GM23338 (cell line): ENCODE data around the gene SLC24A1. TPM values are rescaled to one million over a fixed set of nuclear protein-coding genes. Genes with fewer than 3 reads are reported as not detected.

Source experiments
- ATAC-seq: fragments of 200-7000 bp; cut with Tn5 transposase; 3 replicates; pipeline ENCODE4 v1.9.1; 2020
- DNase-seq: peaks from one replicate; pipeline ENCODE4 v3.0.0-alpha.2; 2015; ENCODE audit warnings: low spot score
- H2AFZ ChIP-seq: fragments of 200-600 bp; sonication (generic); 2 replicates; pipeline ENCODE4 v1.8.0; 2016; ENCODE audit warnings: antibody characterized with exemption, mild to moderate bottlenecking, moderate library complexity
- H3F3A ChIP-seq: fragments of 200-600 bp; sonication (generic); replicated peaks from 2 replicates; pipeline ENCODE4 v1.8.0; 2017; ENCODE audit warnings: antibody characterized with exemption, mixed run types, low read depth
- H3K27ac ChIP-seq: fragments of 200-600 bp; sonication (generic); 2 replicates; pipeline ENCODE4 v1.6.1; 2016; ENCODE audit warnings: low read depth
- H3K27me3 ChIP-seq: fragments of 200-600 bp; sonication (generic); 2 replicates; pipeline ENCODE4 v1.8.0; 2016; ENCODE audit warnings: mild to moderate bottlenecking, mixed run types, moderate library complexity; ENCODE audit not compliant: insufficient read depth
- H3K36me3 ChIP-seq: fragments of 200-600 bp; sonication (generic); 2 replicates; pipeline ENCODE4 v1.8.0; 2016; ENCODE audit warnings: mild to moderate bottlenecking; ENCODE audit not compliant: insufficient read depth
- H3K4me1 ChIP-seq: fragments of 200-600 bp; sonication (generic); 2 replicates; pipeline ENCODE4 v1.8.0; 2016; ENCODE audit warnings: mild to moderate bottlenecking, moderate library complexity; ENCODE audit not compliant: insufficient read depth
- H3K4me2 ChIP-seq: fragments of 200-600 bp; sonication (generic); 2 replicates; pipeline ENCODE4 v1.7.1; 2017; ENCODE audit warnings: mixed run types
- H3K4me3 ChIP-seq: fragments of 200-600 bp; sonication (generic); 2 replicates; pipeline ENCODE4 v1.6.1; 2016; ENCODE audit warnings: mixed run types
- H3K79me2 ChIP-seq: fragments of 200-600 bp; sonication (generic); replicated peaks from 2 replicates; pipeline ENCODE4 v1.8.0; 2017; ENCODE audit warnings: mild to moderate bottlenecking; ENCODE audit not compliant: insufficient read depth
- H3K9me2 ChIP-seq: fragments of 200-600 bp; sonication (generic); 2 replicates; pipeline ENCODE4 v1.8.0; 2017; ENCODE audit not compliant: insufficient read depth
- H4K20me1 ChIP-seq: fragments of 200-600 bp; sonication (generic); replicated peaks from 2 replicates; pipeline ENCODE4 v1.8.0; 2017; ENCODE audit warnings: mild to moderate bottlenecking; ENCODE audit not compliant: insufficient read depth
- H3K27ac Mint-ChIP-seq: 2 replicates; pipeline ENCODE4 v1.8.0; 2020; ENCODE audit warnings: inconsistent platforms, mild to moderate bottlenecking, moderate library complexity, mixed read lengths
- H3K27me3 Mint-ChIP-seq: 3 replicates; pipeline ENCODE4 v1.8.0; 2022; ENCODE audit warnings: low read depth, mild to moderate bottlenecking, moderate library complexity, mixed read lengths, inconsistent platforms; ENCODE audit not compliant: insufficient read depth, poor library complexity
- H3K36me3 Mint-ChIP-seq: 3 replicates; pipeline ENCODE4 v1.8.0; 2021; ENCODE audit warnings: low read depth, mild to moderate bottlenecking, inconsistent platforms, moderate library complexity, mixed read lengths
- H3K4me1 Mint-ChIP-seq: 3 replicates; pipeline ENCODE4 v1.8.0; 2020; ENCODE audit warnings: mild to moderate bottlenecking, inconsistent platforms, mixed read lengths
- H3K4me3 Mint-ChIP-seq: 3 replicates; pipeline ENCODE4 v1.8.0; 2021; ENCODE audit warnings: moderate library complexity, mild to moderate bottlenecking, inconsistent platforms, mixed read lengths
- H3K9me3 Mint-ChIP-seq: 3 replicates; pipeline ENCODE4 v1.8.0; 2020; ENCODE audit warnings: moderate library complexity, mild to moderate bottlenecking, inconsistent platforms, mixed read lengths
- CREB1 ChIP-seq: fragments of 250-450 bp; sonication (Bioruptor Pico); IDR thresholded peaks from 2 replicates; pipeline ENCODE4 v1.5.0; 2020; ENCODE audit warnings: low read depth, mild to moderate bottlenecking, moderate library complexity
- EZH2 ChIP-seq: fragments of 200-600 bp; sonication (generic); IDR thresholded peaks from one replicate; pipeline ENCODE4 v1.8.0; 2017; ENCODE audit warnings: antibody characterized with exemption, mild to moderate bottlenecking, low read depth; ENCODE audit not compliant: unreplicated experiment
- EZH2phosphoT487 ChIP-seq: fragments of 200-600 bp; sonication (generic); IDR thresholded peaks from one replicate; pipeline ENCODE4 v1.8.1; 2018; ENCODE audit warnings: antibody characterized with exemption; ENCODE audit not compliant: unreplicated experiment
- JUNB ChIP-seq: IDR thresholded peaks from one replicate; pipeline ENCODE4 v1.6.1; 2016; ENCODE audit warnings: antibody characterized with exemption; ENCODE audit not compliant: unreplicated experiment
- NANOG ChIP-seq: IDR thresholded peaks from 2 replicates; pipeline ENCODE4 v1.6.1; 2016; ENCODE audit warnings: antibody characterized with exemption, borderline replicate concordance
- POLR2AphosphoS5 ChIP-seq: IDR thresholded peaks from 2 replicates; pipeline ENCODE4 v1.6.1; 2016; ENCODE audit warnings: antibody characterized with exemption, low read depth
- STAT1 ChIP-seq: IDR thresholded peaks from one replicate; pipeline ENCODE4 v1.6.1; 2016; ENCODE audit warnings: antibody characterized with exemption; ENCODE audit not compliant: unreplicated experiment
- ZNF114 ChIP-seq: fragments of 250-450 bp; sonication (Bioruptor Pico); IDR thresholded peaks from 2 replicates; pipeline ENCODE4 v1.5.0; 2020; ENCODE audit warnings: mild to moderate bottlenecking, moderate library complexity
- ZNF331 ChIP-seq: fragments of 250-450 bp; sonication (Bioruptor Pico); IDR thresholded peaks from 2 replicates; pipeline ENCODE4 v1.5.0; 2020; ENCODE audit warnings: low read depth, mild to moderate bottlenecking, moderate library complexity
- polyA plus RNA-seq: library from polyadenylated mRNA; unstranded; fragments of >200 nt; fragmentation: Nextera tagmentation; extraction: Ambion mirVana; gene quantifications from 2 replicates; pipeline ENCODE4 v1.2.1, GENCODE V29; 2016
- total RNA-seq: library from RNA; depleted of rRNA; stranded (reverse); fragments of >200 nt; shearing (Covaris generic); gene quantifications from 2 replicates; pipeline ENCODE4 v1.2.3, GENCODE V29; 2014
- TF ChIP-seq, protein P1 (sequence below): fragments of 250-450 bp; sonication (Bioruptor Pico); IDR thresholded peaks from 2 replicates; pipeline ENCODE4 v1.5.0; 2020; ENCODE audit warnings: mild to moderate bottlenecking, moderate library complexity
- TF ChIP-seq, protein P2 (sequence below): IDR thresholded peaks from one replicate; pipeline ENCODE4 v1.6.1; 2018; ENCODE audit warnings: antibody characterized with exemption; ENCODE audit not compliant: unreplicated experiment
- TF ChIP-seq, protein P3 (sequence below), 2 experiments: fragments of 200-600 bp in 1 of 2; sonication (generic) in 1 of 2; conservative IDR thresholded peaks; 2 replicates each; pipeline versions ENCODE4 v1.5.1 to v1.6.1; 2016 to 2017; ENCODE audit warnings: antibody characterized with exemption in 2 of 2, low read depth in 2 of 2, mild to moderate bottlenecking in 2 of 2, moderate library complexity in 1 of 2
- TF ChIP-seq, protein P4 (sequence below): IDR thresholded peaks from 2 replicates; pipeline ENCODE4 v1.6.1; 2016; ENCODE audit warnings: antibody characterized with exemption

SLC24A1 gene
- total and polyA plus RNA-seq, 2 experiments from 2014 or later: 1.6 to 4.5 TPM

DNA sequence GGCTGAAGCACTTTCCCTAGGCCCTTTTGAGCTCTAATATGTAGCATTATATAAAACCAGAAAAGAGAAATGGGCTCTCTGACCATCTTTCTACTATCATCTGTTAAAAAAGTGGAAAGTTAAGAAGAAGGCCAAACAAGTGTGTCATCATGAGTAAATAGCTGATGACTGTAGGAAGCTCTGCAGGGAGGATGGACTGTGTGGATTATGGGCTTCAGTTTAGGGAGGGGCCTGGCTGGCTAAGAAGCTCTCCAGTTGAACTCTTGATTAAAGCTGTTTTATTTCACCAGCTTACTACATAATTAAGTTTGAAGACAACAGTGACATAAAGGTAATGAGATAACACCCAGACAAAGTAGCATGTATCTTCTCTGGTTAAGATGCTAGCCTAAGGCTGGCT, 41.5 kb upstream of the SLC24A1 start:
- H3F3A ChIP-seq: no peaks in the 10 kb centered on the region; the same call in 1 of the 2 replicates
- no peaks in the 10 kb centered on the region for H3K9me2 ChIP-seq
- H3K4me1 ChIP-seq: no peaks in the 10 kb centered on the region; the same call in 1 of the 2 replicates
- no peak overlapping the region for H2AFZ ChIP-seq
- H3K27ac ChIP-seq: no peak overlapping the region
- no peak for TF ChIP-seq STAT1
- TF ChIP-seq, protein P1, sequence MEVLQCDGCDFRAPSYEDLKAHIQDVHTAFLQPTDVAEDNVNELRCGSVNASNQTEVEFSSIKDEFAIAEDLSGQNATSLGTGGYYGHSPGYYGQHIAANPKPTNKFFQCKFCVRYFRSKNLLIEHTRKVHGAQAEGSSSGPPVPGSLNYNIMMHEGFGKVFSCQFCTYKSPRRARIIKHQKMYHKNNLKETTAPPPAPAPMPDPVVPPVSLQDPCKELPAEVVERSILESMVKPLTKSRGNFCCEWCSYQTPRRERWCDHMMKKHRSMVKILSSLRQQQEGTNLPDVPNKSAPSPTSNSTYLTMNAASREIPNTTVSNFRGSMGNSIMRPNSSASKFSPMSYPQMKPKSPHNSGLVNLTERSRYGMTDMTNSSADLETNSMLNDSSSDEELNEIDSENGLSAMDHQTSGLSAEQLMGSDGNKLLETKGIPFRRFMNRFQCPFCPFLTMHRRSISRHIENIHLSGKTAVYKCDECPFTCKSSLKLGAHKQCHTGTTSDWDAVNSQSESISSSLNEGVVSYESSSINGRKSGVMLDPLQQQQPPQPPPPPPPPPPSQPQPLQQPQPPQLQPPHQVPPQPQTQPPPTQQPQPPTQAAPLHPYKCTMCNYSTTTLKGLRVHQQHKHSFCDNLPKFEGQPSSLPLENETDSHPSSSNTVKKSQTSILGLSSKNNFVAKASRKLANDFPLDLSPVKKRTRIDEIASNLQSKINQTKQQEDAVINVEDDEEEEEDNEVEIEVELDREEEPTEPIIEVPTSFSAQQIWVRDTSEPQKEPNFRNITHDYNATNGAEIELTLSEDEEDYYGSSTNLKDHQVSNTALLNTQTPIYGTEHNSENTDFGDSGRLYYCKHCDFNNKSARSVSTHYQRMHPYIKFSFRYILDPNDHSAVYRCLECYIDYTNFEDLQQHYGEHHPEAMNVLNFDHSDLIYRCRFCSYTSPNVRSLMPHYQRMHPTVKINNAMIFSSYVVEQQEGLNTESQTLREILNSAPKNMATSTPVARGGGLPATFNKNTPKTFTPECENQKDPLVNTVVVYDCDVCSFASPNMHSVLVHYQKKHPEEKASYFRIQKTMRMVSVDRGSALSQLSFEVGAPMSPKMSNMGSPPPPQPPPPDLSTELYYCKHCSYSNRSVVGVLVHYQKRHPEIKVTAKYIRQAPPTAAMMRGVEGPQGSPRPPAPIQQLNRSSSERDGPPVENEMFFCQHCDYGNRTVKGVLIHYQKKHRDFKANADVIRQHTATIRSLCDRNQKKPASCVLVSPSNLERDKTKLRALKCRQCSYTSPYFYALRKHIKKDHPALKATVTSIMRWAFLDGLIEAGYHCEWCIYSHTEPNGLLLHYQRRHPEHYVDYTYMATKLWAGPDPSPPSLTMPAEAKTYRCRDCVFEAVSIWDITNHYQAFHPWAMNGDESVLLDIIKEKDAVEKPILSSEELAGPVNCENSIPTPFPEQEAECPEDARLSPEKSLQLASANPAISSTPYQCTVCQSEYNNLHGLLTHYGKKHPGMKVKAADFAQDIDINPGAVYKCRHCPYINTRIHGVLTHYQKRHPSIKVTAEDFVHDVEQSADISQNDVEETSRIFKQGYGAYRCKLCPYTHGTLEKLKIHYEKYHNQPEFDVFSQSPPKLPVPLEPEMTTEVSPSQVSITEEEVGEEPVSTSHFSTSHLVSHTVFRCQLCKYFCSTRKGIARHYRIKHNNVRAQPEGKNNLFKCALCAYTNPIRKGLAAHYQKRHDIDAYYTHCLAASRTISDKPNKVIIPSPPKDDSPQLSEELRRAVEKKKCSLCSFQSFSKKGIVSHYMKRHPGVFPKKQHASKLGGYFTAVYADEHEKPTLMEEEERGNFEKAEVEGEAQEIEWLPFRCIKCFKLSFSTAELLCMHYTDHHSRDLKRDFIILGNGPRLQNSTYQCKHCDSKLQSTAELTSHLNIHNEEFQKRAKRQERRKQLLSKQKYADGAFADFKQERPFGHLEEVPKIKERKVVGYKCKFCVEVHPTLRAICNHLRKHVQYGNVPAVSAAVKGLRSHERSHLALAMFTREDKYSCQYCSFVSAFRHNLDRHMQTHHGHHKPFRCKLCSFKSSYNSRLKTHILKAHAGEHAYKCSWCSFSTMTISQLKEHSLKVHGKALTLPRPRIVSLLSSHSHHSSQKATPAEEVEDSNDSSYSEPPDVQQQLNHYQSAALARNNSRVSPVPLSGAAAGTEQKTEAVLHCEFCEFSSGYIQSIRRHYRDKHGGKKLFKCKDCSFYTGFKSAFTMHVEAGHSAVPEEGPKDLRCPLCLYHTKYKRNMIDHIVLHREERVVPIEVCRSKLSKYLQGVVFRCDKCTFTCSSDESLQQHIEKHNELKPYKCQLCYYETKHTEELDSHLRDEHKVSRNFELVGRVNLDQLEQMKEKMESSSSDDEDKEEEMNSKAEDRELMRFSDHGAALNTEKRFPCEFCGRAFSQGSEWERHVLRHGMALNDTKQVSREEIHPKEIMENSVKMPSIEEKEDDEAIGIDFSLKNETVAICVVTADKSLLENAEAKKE (CRISPR knock-in tag): no peak
- TF ChIP-seq ZNF331: no peak
- TF ChIP-seq CREB1 (CRISPR knock-in tag): no peak
- TF ChIP-seq JUNB: no peak
- TF ChIP-seq, protein P2, sequence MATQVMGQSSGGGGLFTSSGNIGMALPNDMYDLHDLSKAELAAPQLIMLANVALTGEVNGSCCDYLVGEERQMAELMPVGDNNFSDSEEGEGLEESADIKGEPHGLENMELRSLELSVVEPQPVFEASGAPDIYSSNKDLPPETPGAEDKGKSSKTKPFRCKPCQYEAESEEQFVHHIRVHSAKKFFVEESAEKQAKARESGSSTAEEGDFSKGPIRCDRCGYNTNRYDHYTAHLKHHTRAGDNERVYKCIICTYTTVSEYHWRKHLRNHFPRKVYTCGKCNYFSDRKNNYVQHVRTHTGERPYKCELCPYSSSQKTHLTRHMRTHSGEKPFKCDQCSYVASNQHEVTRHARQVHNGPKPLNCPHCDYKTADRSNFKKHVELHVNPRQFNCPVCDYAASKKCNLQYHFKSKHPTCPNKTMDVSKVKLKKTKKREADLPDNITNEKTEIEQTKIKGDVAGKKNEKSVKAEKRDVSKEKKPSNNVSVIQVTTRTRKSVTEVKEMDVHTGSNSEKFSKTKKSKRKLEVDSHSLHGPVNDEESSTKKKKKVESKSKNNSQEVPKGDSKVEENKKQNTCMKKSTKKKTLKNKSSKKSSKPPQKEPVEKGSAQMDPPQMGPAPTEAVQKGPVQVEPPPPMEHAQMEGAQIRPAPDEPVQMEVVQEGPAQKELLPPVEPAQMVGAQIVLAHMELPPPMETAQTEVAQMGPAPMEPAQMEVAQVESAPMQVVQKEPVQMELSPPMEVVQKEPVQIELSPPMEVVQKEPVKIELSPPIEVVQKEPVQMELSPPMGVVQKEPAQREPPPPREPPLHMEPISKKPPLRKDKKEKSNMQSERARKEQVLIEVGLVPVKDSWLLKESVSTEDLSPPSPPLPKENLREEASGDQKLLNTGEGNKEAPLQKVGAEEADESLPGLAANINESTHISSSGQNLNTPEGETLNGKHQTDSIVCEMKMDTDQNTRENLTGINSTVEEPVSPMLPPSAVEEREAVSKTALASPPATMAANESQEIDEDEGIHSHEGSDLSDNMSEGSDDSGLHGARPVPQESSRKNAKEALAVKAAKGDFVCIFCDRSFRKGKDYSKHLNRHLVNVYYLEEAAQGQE: no peak
- no peak for TF ChIP-seq POLR2AphosphoS5
- TF ChIP-seq, protein P3, sequence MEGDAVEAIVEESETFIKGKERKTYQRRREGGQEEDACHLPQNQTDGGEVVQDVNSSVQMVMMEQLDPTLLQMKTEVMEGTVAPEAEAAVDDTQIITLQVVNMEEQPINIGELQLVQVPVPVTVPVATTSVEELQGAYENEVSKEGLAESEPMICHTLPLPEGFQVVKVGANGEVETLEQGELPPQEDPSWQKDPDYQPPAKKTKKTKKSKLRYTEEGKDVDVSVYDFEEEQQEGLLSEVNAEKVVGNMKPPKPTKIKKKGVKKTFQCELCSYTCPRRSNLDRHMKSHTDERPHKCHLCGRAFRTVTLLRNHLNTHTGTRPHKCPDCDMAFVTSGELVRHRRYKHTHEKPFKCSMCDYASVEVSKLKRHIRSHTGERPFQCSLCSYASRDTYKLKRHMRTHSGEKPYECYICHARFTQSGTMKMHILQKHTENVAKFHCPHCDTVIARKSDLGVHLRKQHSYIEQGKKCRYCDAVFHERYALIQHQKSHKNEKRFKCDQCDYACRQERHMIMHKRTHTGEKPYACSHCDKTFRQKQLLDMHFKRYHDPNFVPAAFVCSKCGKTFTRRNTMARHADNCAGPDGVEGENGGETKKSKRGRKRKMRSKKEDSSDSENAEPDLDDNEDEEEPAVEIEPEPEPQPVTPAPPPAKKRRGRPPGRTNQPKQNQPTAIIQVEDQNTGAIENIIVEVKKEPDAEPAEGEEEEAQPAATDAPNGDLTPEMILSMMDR (conservative IDR thresholded peaks at IDR 0.05; ENCODE audit: low read depth in 2 of 2): no peak
- no peak for TF ChIP-seq NANOG
- no peak for TF ChIP-seq EZH2phosphoT487
- no peak for TF ChIP-seq ZNF114 (CRISPR knock-in tag)
- no peak for TF ChIP-seq EZH2
- TF ChIP-seq, protein P4, sequence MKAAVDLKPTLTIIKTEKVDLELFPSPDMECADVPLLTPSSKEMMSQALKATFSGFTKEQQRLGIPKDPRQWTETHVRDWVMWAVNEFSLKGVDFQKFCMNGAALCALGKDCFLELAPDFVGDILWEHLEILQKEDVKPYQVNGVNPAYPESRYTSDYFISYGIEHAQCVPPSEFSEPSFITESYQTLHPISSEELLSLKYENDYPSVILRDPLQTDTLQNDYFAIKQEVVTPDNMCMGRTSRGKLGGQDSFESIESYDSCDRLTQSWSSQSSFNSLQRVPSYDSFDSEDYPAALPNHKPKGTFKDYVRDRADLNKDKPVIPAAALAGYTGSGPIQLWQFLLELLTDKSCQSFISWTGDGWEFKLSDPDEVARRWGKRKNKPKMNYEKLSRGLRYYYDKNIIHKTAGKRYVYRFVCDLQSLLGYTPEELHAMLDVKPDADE: no peak
- ATAC-seq: no peak
- H3K27me3 Mint-ChIP-seq: no peaks in the 10 kb centered on the region
- no peak for DNase-seq
- no peak overlapping the region; the same call in 1 of the 2 replicates for H3K27ac Mint-ChIP-seq
- H3K4me3 Mint-ChIP-seq: no peak overlapping the region
- H3K27me3 ChIP-seq: no peaks in the 10 kb centered on the region
- H4K20me1 ChIP-seq: no peaks in the 10 kb centered on the region
- no peaks in the 10 kb centered on the region for H3K9me3 Mint-ChIP-seq
- H3K4me3 ChIP-seq: no peak overlapping the region
- peaks cover 16% of the 10 kb centered on the region for H3K36me3 ChIP-seq
- no peak overlapping the region for H3K4me2 ChIP-seq
- no peaks in the 10 kb centered on the region for H3K79me2 ChIP-seq
- peaks cover 31% of the 10 kb centered on the region for H3K4me1 Mint-ChIP-seq
- peaks cover 59% of the 10 kb centered on the region; the same call in 2 of the 3 replicates for H3K36me3 Mint-ChIP-seq
